Fibroblast of villous mesenchyme (primary cell): ENCODE data around the gene FOXM1. TPM values are rescaled to one million over a fixed set of nuclear protein-coding genes. Genes with fewer than 3 reads are reported as not detected.

Experiments
- DNase-seq: peaks from one replicate; pipeline ENCODE4 v3.0.0-alpha.2; 2010; ENCODE audit warnings: low read depth
- H3K4me3 ChIP-seq: 2 replicates; pipeline ENCODE4 v1.5.1; 2011; ENCODE audit warnings: low read depth, mild to moderate bottlenecking, low read length
- CTCF ChIP-seq: IDR thresholded peaks from 2 replicates; pipeline ENCODE4 v1.5.1; 2012; ENCODE audit warnings: low read depth, mild to moderate bottlenecking, low read length; ENCODE audit not compliant: insufficient read depth
- total RNA-seq: library from RNA; depleted of rRNA; stranded (reverse); fragments of >200 nt; gene quantifications from 2 replicates; pipeline ENCODE4 v1.2.3, GENCODE V29; 2012

Gene FOXM1
- total RNA-seq, 1 donor = 16.4 TPM

GRCh38 chr12:2855546-2855945 is 21.4 kb downstream of the FOXM1 start:
- no peak for TF ChIP-seq CTCF
- DNase-seq = no peak
- H3K4me3 ChIP-seq = no peak overlapping the region

DNA sequence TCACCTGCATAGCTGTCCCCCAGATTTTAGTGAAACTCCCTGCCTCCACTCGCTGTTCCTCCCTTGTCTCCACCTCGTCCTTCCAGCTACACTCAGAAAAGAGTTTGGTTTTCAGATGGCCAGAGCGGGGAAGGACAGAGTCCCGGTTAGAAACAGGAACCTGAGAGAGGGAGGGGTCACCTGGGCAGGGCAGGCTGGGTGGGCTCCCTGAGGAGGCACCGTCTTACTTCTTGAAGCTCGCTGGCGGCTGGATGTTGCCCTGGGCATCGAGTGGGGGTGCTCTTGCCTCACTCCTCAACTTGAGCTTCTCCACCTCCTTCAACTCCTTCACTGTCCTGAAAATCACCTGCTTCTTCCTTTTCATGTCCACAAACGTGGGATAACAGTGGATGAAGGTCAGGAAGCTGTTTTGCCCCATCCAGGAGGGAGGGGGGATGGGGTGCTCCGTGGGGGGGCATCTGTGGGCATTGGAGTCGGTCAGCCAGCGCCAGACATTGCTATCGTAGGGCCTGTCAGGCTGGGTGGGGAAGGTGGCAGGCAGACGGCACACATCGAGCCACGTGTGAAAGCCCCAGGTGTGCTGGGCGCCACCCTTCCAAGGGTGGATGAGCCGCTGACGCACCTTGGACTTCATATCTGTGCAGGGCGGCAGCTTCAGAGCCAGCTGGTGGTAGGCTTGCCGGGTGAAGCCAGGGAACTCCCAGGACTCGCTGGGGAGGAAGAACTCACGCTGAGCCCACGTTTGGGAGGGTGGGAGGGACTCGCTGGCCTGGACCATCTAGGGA is 22.1 kb downstream of the FOXM1 start:
- no peak overlapping the region for H3K4me3 ChIP-seq
- TF ChIP-seq CTCF = no peak
- no peak for DNase-seq

DNA sequence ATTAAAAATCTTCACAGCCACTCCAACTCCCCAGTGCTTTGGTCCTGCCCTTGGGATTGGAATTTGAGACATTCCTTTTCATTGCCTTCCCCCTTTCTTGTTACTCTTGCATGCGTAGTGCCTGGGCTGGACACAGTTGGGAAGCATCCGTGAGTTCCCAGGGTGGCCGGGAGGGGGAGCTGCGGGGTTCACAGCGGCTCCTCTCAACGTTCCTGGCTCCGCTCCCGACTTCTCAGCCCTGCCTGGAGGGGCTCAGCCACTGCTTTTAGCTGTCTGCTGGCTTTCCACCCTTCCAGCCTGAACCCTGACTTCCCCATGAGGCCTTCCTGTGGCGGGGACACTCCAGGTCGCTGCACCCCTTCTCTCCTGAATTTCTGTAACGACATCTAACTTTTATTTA is 23.3 kb downstream of the FOXM1 start:
- no peak overlapping the region for H3K4me3 ChIP-seq
- TF ChIP-seq CTCF = peak; percentile 95
- peak; percentile 81 for DNase-seq

DNA sequence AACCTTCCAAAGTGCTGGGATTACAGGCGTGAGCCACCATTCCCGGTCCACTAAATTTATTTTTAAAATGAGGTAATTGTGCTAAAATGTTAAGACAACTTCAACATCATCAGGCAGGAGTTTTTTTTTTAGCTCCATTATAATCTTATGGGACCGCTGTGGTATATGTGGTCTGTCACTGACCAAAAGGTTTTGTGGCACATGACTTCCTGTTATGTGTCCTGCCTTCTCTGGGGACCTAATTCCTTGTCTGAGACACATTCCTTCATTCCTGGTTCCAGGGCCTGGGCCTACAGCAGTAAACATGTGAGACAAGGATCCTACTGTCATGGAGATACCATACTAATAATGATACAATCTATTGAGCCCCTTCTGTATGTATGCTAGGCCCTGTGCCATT is 25.0 kb downstream of the FOXM1 start:
- no peak overlapping the region for H3K4me3 ChIP-seq
- DNase-seq = no peak
- TF ChIP-seq CTCF = no peak

DNA sequence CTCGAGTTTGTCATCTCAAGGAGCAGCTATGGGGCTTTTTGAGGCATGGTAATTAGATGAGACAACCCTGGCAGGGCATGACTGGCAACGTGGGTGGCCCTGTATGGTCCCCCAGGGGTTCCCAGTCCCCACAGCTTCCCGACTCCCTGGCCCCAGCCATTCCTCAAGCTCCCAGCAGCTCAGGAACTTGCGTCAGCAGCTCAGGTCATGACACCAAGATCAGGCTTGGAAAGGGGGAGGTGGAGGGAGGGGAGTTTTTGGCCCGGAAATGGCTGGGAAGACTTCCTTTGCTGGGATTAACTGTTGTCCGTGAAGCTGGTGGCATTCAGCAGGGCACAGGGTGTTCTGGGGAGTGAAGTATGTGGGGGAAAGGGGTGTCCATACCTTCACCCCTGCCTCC is 31.7 kb downstream of the FOXM1 start:
- H3K4me3 ChIP-seq = no peak overlapping the region
- peak; percentile 92 for DNase-seq
- TF ChIP-seq CTCF = no peak

DNA sequence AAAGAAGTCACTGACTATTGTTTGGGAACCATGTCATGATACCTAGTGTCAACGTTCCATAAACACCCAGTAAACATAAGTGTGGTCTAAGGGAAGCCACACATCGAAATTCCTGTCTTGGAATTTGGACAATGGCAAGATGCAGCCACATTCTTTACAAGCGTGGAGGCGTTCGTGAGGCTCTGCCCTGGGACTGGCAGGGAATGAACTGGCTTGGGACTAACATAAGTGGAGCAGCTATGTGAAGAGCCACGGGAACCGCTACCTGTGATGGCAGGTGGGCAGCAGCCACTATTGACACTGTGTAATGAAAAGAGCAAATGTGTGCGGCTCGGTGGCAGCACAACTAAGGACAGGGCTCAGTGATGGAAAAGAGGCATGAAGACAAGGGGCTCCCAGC is 32.2 kb downstream of the FOXM1 start:
- DNase-seq = no peak
- no peak overlapping the region for H3K4me3 ChIP-seq
- no peak for TF ChIP-seq CTCF

GRCh38 chr12:2842948-2843347 is 34.0 kb downstream of the FOXM1 start:
- TF ChIP-seq CTCF = no peak
- no peak for DNase-seq
- H3K4me3 ChIP-seq = no peak overlapping the region
